B cell (primary cell): ENCODE data around the gene PLVAP. TPM values are rescaled to one million over a fixed set of nuclear protein-coding genes. Genes with fewer than 3 reads are reported as not detected.

ENCODE experiments used
- ATAC-seq: fragments of 200-7000 bp; cut with Tn5 transposase; one replicate; pipeline ENCODE4 v1.10.0; 2021; ENCODE audit warnings: low read depth, mild to moderate bottlenecking, moderate number of reproducible peaks, moderate library complexity
- CTCF ChIA-PET: fragments of 350-600 bp; sonication (Branson Sonifier 250); formaldehyde crosslinking; loops from one replicate; lab custom pipeline; 2021; ENCODE audit warnings: antibody characterized with exemption, inconsistent platforms; lab: Charles Lee
- POLR2A ChIA-PET: fragments of 350-600 bp; sonication (Branson Sonifier 250); formaldehyde crosslinking; loops from one replicate; lab custom pipeline; 2021; ENCODE audit warnings: antibody characterized with exemption; lab: Charles Lee
- DNase-seq: peaks from one replicate; pipeline ENCODE4 v3.0.0; 2013
- H2AFZ ChIP-seq: 2 replicates; pipeline ENCODE4 v1.6.1; 2012; ENCODE audit warnings: mild to moderate bottlenecking, low read depth, low read length; ENCODE audit not compliant: insufficient read depth, poor library complexity, severe bottlenecking
- H3K27ac ChIP-seq, 2 donors: 1 replicate in 1 of 2; 2 replicates in 1 of 2; pipeline ENCODE4 v1.5.1; 2012 to 2013; ENCODE audit warnings: low read length in 2 of 2, mild to moderate bottlenecking in 2 of 2, moderate library complexity in 1 of 2
- H3K27me3 ChIP-seq, 4 experiments: fragments of 200-600 bp in 1 of 4; sonication (generic) in 1 of 4; replicated peaks in 1 of 4; 1 replicate in 2 of 4; 2 replicates in 2 of 4; pipeline versions ENCODE4 v1.6.1 to v1.7.0; 2013 to 2016; ENCODE audit warnings: low read length in 3 of 4, mild to moderate bottlenecking in 2 of 4, mixed read lengths in 1 of 4, moderate library complexity in 1 of 4; ENCODE audit not compliant: insufficient read depth in 4 of 4, control insufficient read depth in 3 of 4; ENCODE audit errors: control extremely low read depth in 1 of 4
- H3K36me3 ChIP-seq, 2 experiments: replicated peaks in 1 of 2; 1 replicate in 1 of 2; 2 replicates in 1 of 2; pipeline versions ENCODE4 v1.6.1 to v1.7.1; 2013; ENCODE audit warnings: low read length in 1 of 2; ENCODE audit not compliant: insufficient read depth in 2 of 2, control insufficient read depth in 1 of 2; ENCODE audit errors: control extremely low read depth in 1 of 2, extremely low read depth in 1 of 2
- H3K4me1 ChIP-seq, 2 donors: fragments of 200-600 bp in 1 of 2; sonication (generic) in 1 of 2; 1 replicate in 1 of 2; 2 replicates in 1 of 2; pipeline versions ENCODE4 v1.5.1 to v1.6.1; 2013 to 2017; ENCODE audit warnings: low read length in 2 of 2; ENCODE audit not compliant: control insufficient read depth in 2 of 2, insufficient read depth in 2 of 2
- H3K4me2 ChIP-seq: replicated peaks from 2 replicates; pipeline ENCODE3; 2012; ENCODE audit warnings: mild to moderate bottlenecking, low read depth, low read length; ENCODE audit not compliant: poor library complexity, severe bottlenecking
- H3K4me3 ChIP-seq, 5 experiments: fragments of 200-600 bp in 1 of 5; sonication (generic) in 1 of 5; 1 replicate in 3 of 5; 2 replicates in 2 of 5; pipeline versions ENCODE4 v1.5.1 to v1.7.0; 2011 to 2016; ENCODE audit warnings: low read length in 4 of 5, mild to moderate bottlenecking in 4 of 5, low read depth in 2 of 5, control low read depth in 1 of 5, moderate library complexity in 1 of 5; ENCODE audit not compliant: insufficient read depth in 1 of 5; ENCODE audit errors: control extremely low read depth in 1 of 5, extremely low read depth in 1 of 5
- H3K79me2 ChIP-seq: fragments of 200-600 bp; sonication (generic); one replicate; pipeline ENCODE4 v1.6.0; 2016; ENCODE audit warnings: low read length; ENCODE audit not compliant: control insufficient read depth, insufficient read depth
- H3K9ac ChIP-seq: fragments of 200-600 bp; sonication (generic); 2 replicates; pipeline ENCODE4 v1.6.1; 2017; ENCODE audit warnings: mild to moderate bottlenecking, low read length, moderate library complexity
- H3K9me3 ChIP-seq, 3 donors: one replicate each; pipeline versions ENCODE4 v1.6.1 to v1.7.1; 2013; ENCODE audit warnings: low read length in 2 of 3; ENCODE audit not compliant: control insufficient read depth in 2 of 3, insufficient read depth in 1 of 3; ENCODE audit errors: control extremely low read depth in 1 of 3
- H4K20me1 ChIP-seq: 2 replicates; pipeline ENCODE4 v1.6.0; 2012; ENCODE audit warnings: mild to moderate bottlenecking, low read length; ENCODE audit not compliant: insufficient read depth, control insufficient read depth, poor library complexity, severe bottlenecking
- H3K27ac Mint-ChIP-seq: one replicate; pipeline ENCODE4 v1.8.0; 2021; ENCODE audit warnings: mixed read lengths
- H3K27me3 Mint-ChIP-seq: one replicate; pipeline ENCODE4 v1.8.0; 2021; ENCODE audit warnings: mixed read lengths
- H3K4me1 Mint-ChIP-seq: one replicate; pipeline ENCODE4 v1.8.0; 2021; ENCODE audit warnings: mixed read lengths
- H3K4me3 Mint-ChIP-seq: one replicate; pipeline ENCODE4 v1.8.0; 2021; ENCODE audit warnings: mixed read lengths
- H3K9me3 Mint-ChIP-seq: one replicate; pipeline ENCODE4 v1.8.0; 2022; ENCODE audit warnings: mixed read lengths; ENCODE audit not compliant: insufficient read depth
- CTCF ChIP-seq: fragments of 200-600 bp; IDR thresholded peaks from one replicate; pipeline ENCODE4 v1.8.0; 2022; ENCODE audit warnings: antibody characterized with exemption, mild to moderate bottlenecking
- EZH2 ChIP-seq: IDR thresholded peaks from 2 replicates; pipeline ENCODE4 v1.6.1; 2012; ENCODE audit warnings: borderline replicate concordance, low read depth, mild to moderate bottlenecking, moderate library complexity, low read length; ENCODE audit not compliant: insufficient read depth, poor library complexity, severe bottlenecking
- WGBS: methylation state at CpG from one replicate; pipeline ENCODE4 v1.1.5; 2013; ENCODE audit warnings: missing lambda C conversion rate; ENCODE audit not compliant: insufficient coverage; 5-methylcytosine and 5-hydroxymethylcytosine counted together
- intact Hi-C: fragments of 100-400 bp; cut with micrococcal nuclease; formaldehyde crosslinking; loops from one replicate; pipeline ENCODE4 v1.10.0; 2022
- polyA plus RNA-seq: library from polyadenylated mRNA; depleted of rRNA; stranded (reverse); fragments of >200 nt; gene quantifications from 2 replicates; pipeline ENCODE4 v1.2.3, GENCODE V29; 2012
- total RNA-seq, 2 donors: library from RNA; stranded (reverse); fragments of 120-200 nt in 1 of 2; gene quantifications; 1 replicate in 1 of 2; 2 replicates in 1 of 2; pipeline versions ENCODE4 v1.2.3 to v1.2.4, GENCODE V29; 2013 to 2022

PLVAP gene
- total and polyA plus RNA-seq, 2 donors (not counting 1 experiment from before 2014, with no cell fraction given): 0.06 TPM; not detected in 1

GRCh38 chr19:17306285-17306714 is 70.8 kb downstream of the PLVAP start:
- POLR2A ChIA-PET: interaction anchor here (0.7 to 1.5 kb wide), 3 partner anchors 24 to 98 kb away, joined by 3 to 8 read pairs (median 3); partner anchors contain the start of gene ANO8
- intact Hi-C loops: loop anchor here (5.0 to 10.0 kb wide), 3 partner anchors 411 to 719 kb away; partner anchors contain the start of genes SMIM7 and TMEM38A
- no peaks in the 10 kb centered on the region for H3K27me3 ChIP-seq
- peak overlapping the region; percentile 90 for H3K27ac Mint-ChIP-seq
- peaks cover 55% of the 10 kb centered on the region for H3K79me2 ChIP-seq
- H3K27ac ChIP-seq: peak overlapping the region; percentile 70 to 71
- DNase-seq (no peak), ATAC-seq (no peak)
- H3K4me3 Mint-ChIP-seq: peak overlapping the region; percentile 91
- peak overlapping the region; percentile 72 for H3K9ac ChIP-seq
- no peaks in the 10 kb centered on the region for H3K27me3 Mint-ChIP-seq
- no peaks in the 10 kb centered on the region for H3K36me3 ChIP-seq
- H3K9me3 Mint-ChIP-seq: no peaks in the 10 kb centered on the region
- peaks cover 18% of the 10 kb centered on the region for H4K20me1 ChIP-seq
- H2AFZ ChIP-seq: peak overlapping the region; percentile 83
- H3K4me3 ChIP-seq: peak overlapping the region; percentile 31 to 74 (median 73)
- 11% methylated on average over 22 of the region's 28 CpGs for WGBS
- H3K9me3 ChIP-seq: no peaks in the 10 kb centered on the region
- no peak for TF ChIP-seq CTCF
- no peak for TF ChIP-seq EZH2
- H3K4me1 ChIP-seq: peaks cover 39 to 58% of the 10 kb centered on the region in 2 donors
- CTCF ChIA-PET: interaction anchor here (0.7 to 1.1 kb wide), 4 partner anchors 26 to 859 kb away, joined by 3 to 4 read pairs (median 3); no protein-coding TSS in a partner anchor
- H3K4me1 Mint-ChIP-seq: peaks cover 57% of the 10 kb centered on the region
- peak overlapping the region; percentile 96 for H3K4me2 ChIP-seq
